ENCODE results near the gene KCNG2. TPM values are rescaled to one million over a fixed set of nuclear protein-coding genes. Genes with fewer than 3 reads are reported as not detected.

KCNG2 gene
- total and polyA plus RNA-seq, 2 of the 13 experiments (the other 11 are each of a cell fraction or from before 2014, with no cell fraction given): not detected

DNA sequence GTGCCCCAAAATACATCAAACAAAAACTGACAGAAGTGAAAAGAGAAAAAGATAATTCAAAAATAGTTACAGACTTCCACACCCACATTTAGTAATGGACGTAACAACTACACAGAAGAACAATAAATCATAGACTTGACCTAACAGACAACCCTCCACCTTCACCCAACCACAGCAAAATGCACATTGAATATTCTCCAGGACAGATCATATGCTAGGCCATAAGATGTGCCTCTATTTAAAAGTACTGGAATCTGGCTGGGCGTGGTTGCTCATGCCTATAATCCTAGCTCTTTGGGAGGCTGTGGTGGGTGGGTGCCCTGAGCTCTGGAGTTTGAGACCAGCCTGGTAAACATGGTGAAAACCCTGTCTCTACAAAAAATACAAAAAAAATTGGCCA is 133.7 kb downstream of the KCNG2 start (continued):
- TF ChIP-seq, protein P1, sequence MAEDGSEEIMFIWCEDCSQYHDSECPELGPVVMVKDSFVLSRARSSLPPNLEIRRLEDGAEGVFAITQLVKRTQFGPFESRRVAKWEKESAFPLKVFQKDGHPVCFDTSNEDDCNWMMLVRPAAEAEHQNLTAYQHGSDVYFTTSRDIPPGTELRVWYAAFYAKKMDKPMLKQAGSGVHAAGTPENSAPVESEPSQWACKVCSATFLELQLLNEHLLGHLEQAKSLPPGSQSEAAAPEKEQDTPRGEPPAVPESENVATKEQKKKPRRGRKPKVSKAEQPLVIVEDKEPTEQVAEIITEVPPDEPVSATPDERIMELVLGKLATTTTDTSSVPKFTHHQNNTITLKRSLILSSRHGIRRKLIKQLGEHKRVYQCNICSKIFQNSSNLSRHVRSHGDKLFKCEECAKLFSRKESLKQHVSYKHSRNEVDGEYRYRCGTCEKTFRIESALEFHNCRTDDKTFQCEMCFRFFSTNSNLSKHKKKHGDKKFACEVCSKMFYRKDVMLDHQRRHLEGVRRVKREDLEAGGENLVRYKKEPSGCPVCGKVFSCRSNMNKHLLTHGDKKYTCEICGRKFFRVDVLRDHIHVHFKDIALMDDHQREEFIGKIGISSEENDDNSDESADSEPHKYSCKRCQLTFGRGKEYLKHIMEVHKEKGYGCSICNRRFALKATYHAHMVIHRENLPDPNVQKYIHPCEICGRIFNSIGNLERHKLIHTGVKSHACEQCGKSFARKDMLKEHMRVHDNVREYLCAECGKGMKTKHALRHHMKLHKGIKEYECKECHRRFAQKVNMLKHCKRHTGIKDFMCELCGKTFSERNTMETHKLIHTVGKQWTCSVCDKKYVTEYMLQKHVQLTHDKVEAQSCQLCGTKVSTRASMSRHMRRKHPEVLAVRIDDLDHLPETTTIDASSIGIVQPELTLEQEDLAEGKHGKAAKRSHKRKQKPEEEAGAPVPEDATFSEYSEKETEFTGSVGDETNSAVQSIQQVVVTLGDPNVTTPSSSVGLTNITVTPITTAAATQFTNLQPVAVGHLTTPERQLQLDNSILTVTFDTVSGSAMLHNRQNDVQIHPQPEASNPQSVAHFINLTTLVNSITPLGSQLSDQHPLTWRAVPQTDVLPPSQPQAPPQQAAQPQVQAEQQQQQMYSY (CRISPR knock-in tag; IDR thresholded peaks at IDR 0.05): no peak
- TF ChIP-seq, protein P2, sequence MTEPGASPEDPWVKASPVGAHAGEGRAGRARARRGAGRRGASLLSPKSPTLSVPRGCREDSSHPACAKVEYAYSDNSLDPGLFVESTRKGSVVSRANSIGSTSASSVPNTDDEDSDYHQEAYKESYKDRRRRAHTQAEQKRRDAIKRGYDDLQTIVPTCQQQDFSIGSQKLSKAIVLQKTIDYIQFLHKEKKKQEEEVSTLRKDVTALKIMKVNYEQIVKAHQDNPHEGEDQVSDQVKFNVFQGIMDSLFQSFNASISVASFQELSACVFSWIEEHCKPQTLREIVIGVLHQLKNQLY (CRISPR knock-in tag; IDR thresholded peaks at IDR 0.05): no peak
- TF ChIP-seq, protein P3, sequence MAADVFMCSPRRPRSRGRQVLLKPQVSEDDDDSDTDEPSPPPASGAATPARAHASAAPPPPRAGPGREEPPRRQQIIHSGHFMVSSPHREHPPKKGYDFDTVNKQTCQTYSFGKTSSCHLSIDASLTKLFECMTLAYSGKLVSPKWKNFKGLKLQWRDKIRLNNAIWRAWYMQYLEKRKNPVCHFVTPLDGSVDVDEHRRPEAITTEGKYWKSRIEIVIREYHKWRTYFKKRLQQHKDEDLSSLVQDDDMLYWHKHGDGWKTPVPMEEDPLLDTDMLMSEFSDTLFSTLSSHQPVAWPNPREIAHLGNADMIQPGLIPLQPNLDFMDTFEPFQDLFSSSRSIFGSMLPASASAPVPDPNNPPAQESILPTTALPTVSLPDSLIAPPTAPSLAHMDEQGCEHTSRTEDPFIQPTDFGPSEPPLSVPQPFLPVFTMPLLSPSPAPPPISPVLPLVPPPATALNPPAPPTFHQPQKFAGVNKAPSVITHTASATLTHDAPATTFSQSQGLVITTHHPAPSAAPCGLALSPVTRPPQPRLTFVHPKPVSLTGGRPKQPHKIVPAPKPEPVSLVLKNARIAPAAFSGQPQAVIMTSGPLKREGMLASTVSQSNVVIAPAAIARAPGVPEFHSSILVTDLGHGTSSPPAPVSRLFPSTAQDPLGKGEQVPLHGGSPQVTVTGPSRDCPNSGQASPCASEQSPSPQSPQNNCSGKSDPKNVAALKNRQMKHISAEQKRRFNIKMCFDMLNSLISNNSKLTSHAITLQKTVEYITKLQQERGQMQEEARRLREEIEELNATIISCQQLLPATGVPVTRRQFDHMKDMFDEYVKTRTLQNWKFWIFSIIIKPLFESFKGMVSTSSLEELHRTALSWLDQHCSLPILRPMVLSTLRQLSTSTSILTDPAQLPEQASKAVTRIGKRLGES (CRISPR knock-in tag; IDR thresholded peaks at IDR 0.05; ENCODE audit: borderline replicate concordance): no peak
- TF ChIP-seq FOXM1 (CRISPR knock-in tag; IDR thresholded peaks at IDR 0.05) (no peak), ZNF652 (CRISPR knock-in tag; IDR thresholded peaks at IDR 0.05; ENCODE audit: borderline replicate concordance, low read depth) (no peak), ZNF724P (CRISPR knock-in tag; IDR thresholded peaks at IDR 0.05; ENCODE audit: borderline replicate concordance) (no peak), ZNF615 (CRISPR knock-in tag; IDR thresholded peaks at IDR 0.05; ENCODE audit: borderline replicate concordance) (no peak), ZMYM3 (CRISPR knock-in tag; IDR thresholded peaks at IDR 0.05) (no peak)
- TF ChIP-seq, protein P4, sequence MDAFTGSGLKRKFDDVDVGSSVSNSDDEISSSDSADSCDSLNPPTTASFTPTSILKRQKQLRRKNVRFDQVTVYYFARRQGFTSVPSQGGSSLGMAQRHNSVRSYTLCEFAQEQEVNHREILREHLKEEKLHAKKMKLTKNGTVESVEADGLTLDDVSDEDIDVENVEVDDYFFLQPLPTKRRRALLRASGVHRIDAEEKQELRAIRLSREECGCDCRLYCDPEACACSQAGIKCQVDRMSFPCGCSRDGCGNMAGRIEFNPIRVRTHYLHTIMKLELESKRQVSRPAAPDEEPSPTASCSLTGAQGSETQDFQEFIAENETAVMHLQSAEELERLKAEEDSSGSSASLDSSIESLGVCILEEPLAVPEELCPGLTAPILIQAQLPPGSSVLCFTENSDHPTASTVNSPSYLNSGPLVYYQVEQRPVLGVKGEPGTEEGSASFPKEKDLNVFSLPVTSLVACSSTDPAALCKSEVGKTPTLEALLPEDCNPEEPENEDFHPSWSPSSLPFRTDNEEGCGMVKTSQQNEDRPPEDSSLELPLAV (CRISPR knock-in tag; conservative IDR thresholded peaks at IDR 0.05; ENCODE audit: low read depth): no peak
- TF ChIP-seq, protein P5, sequence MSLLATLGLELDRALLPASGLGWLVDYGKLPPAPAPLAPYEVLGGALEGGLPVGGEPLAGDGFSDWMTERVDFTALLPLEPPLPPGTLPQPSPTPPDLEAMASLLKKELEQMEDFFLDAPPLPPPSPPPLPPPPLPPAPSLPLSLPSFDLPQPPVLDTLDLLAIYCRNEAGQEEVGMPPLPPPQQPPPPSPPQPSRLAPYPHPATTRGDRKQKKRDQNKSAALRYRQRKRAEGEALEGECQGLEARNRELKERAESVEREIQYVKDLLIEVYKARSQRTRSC (CRISPR knock-in tag; IDR thresholded peaks at IDR 0.05; ENCODE audit: low read depth): no peak

All from HepG2 (cell line).